ENCODE measurements around the gene NRDC. TPM values are rescaled to one million over a fixed set of nuclear protein-coding genes. Genes with fewer than 3 reads are reported as not detected.

NRDC gene
- total RNA-seq, 1 donor from 2014 or later = 94.3 TPM

- H3K4me3 ChIP-seq = no peak overlapping the region
- no peaks in the 10 kb centered on the region for H3K27me3 ChIP-seq
- no peaks in the 10 kb centered on the region for H3K36me3 ChIP-seq
- TF ChIP-seq POLR2A (IDR thresholded peaks at IDR 0.05) (no peak), POLR2AphosphoS5 (IDR thresholded peaks at IDR 0.05; ENCODE audit: insufficient read depth in 1 of 2, low read depth in 1 of 2) (no peak), CTCF (IDR thresholded peaks at IDR 0.05) (no peak)
- no peak overlapping the region for H3K27ac ChIP-seq
- peaks cover 12% of the 10 kb centered on the region for H3K4me1 ChIP-seq
- intact Hi-C loops (cut with DNase I) = no loop called here
- no peaks in the 10 kb centered on the region for H3K9me3 ChIP-seq
- DNase-seq (ENCODE audit: extremely low spot score in 2 of 2) = no peak
Observed at GRCh38 chr1:51920130-51920529, 41.6 kb upstream of the NRDC start.

GRCh38 chr1:51919684-51920083 is 41.2 kb upstream of the NRDC start:
- intact Hi-C loops (cut with DNase I) = no loop called here
- no peaks in the 10 kb centered on the region for H3K27me3 ChIP-seq

GRCh38 chr1:51916587-51917405 is 38.3 kb upstream of the NRDC start:
- TF ChIP-seq POLR2AphosphoS5 (IDR thresholded peaks at IDR 0.05; ENCODE audit: insufficient read depth in 1 of 2, low read depth in 1 of 2) = no peak
- H3K4me1 ChIP-seq = peaks cover 12% of the 10 kb centered on the region
- no peak for DNase-seq (ENCODE audit: extremely low spot score in 2 of 2)
- intact Hi-C loops (cut with DNase I) = no loop called here
- H3K36me3 ChIP-seq = no peaks in the 10 kb centered on the region
- H3K9me3 ChIP-seq = no peaks in the 10 kb centered on the region
- H3K4me3 ChIP-seq = no peak overlapping the region
- H3K27me3 ChIP-seq = no peaks in the 10 kb centered on the region
- no peak overlapping the region for H3K27ac ChIP-seq

More at GRCh38 chr1:51919684-51920083, 41.2 kb upstream of the NRDC start:
- Histone ChIP-seq H3K36me3 (no peaks in the 10 kb centered on the region), H3K9me3 (no peaks in the 10 kb centered on the region), H3K27ac (no peak overlapping the region), H3K4me3 (no peak overlapping the region), H3K4me1 (peaks cover 12% of the 10 kb centered on the region)
- no peak for DNase-seq (ENCODE audit: extremely low spot score in 2 of 2)
- TF ChIP-seq CTCF (IDR thresholded peaks at IDR 0.05) (no peak), POLR2AphosphoS5 (IDR thresholded peaks at IDR 0.05; ENCODE audit: insufficient read depth in 1 of 2, low read depth in 1 of 2) (no peak), POLR2A (IDR thresholded peaks at IDR 0.05) (no peak)

- H3K9me3 ChIP-seq = no peaks in the 10 kb centered on the region
- no peak overlapping the region for H3K4me3 ChIP-seq
- DNase-seq (ENCODE audit: extremely low spot score in 2 of 2) = no peak
- no peak overlapping the region for H3K27ac ChIP-seq
- intact Hi-C loops (cut with DNase I) = no loop called here
- H3K4me1 ChIP-seq = peaks cover 12% of the 10 kb centered on the region
- TF ChIP-seq CTCF (IDR thresholded peaks at IDR 0.05) = no peak
- no peak for TF ChIP-seq POLR2AphosphoS5 (IDR thresholded peaks at IDR 0.05; ENCODE audit: insufficient read depth in 1 of 2, low read depth in 1 of 2)
- no peaks in the 10 kb centered on the region for H3K27me3 ChIP-seq
- H3K36me3 ChIP-seq = no peaks in the 10 kb centered on the region
Observed at GRCh38 chr1:51915951-51916350, 37.4 kb upstream of the NRDC start.

- H3K9me3 ChIP-seq = no peaks in the 10 kb centered on the region
- no peak overlapping the region for H3K4me3 ChIP-seq
- intact Hi-C loops (cut with DNase I) = no loop called here
- TF ChIP-seq POLR2AphosphoS5 (IDR thresholded peaks at IDR 0.05; ENCODE audit: insufficient read depth in 1 of 2, low read depth in 1 of 2) (no peak), POLR2A (IDR thresholded peaks at IDR 0.05) (no peak), CTCF (IDR thresholded peaks at IDR 0.05) (no peak)
- H3K27me3 ChIP-seq = no peaks in the 10 kb centered on the region
- H3K36me3 ChIP-seq = no peaks in the 10 kb centered on the region
- no peak overlapping the region for H3K27ac ChIP-seq
- DNase-seq (ENCODE audit: extremely low spot score in 2 of 2) = no peak
- H3K4me1 ChIP-seq = peaks cover 12% of the 10 kb centered on the region
Observed at GRCh38 chr1:51912881-51913280, 34.4 kb upstream of the NRDC start.

All from vagina (tissue), 2 donors.